Umbilical cord (tissue), 2 donors: Measurements from ENCODE around the gene GNB1L. TPM values are rescaled to one million over a fixed set of nuclear protein-coding genes. Genes with fewer than 3 reads are reported as not detected.
A peak's percentile ranks its signal among the peaks of the same experiment; 100 is the strongest.
"Not testable (repeated sequence)": the region's sequence is repeated elsewhere in the genome, so short reads cannot be mapped to it uniquely, and the experiment has no call there.

Experiments used
- DNase-seq: peaks from one replicate; pipeline ENCODE4 v3.0.0-alpha.2; 2015; ENCODE audit warnings: low spot score
- total RNA-seq: library from RNA; depleted of rRNA; stranded (reverse); fragments of >200 nt; gene quantifications from one replicate; pipeline ENCODE4 v1.2.3, GENCODE V29; 2014; ENCODE audit warnings: low replicate concordance; ENCODE audit not compliant: insufficient read depth

Gene GNB1L
- total RNA-seq, 1 donor from 2014 or later, result 19.7 TPM

DNA sequence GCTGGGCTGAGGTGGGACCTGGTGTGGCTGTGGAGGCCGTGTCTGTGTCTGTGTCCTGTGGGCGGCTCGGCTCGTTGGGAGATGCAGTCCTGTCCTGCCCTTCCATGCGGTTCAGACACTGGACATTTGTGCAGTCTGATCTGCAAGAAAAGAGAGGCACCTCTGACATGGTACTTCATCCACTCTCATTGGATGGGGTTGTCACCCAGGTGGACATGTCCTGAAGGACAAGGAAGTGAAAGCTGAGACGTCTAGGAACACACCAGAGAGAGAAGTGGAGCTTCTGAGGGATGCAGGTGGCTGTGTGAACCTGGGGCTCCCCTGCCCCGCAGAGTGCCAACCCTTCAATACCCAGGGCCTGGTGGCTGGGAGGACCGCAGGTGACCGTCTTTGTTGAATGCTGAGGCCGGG is 75.7 kb downstream of the GNB1L start:
- no peak for DNase-seq

DNA sequence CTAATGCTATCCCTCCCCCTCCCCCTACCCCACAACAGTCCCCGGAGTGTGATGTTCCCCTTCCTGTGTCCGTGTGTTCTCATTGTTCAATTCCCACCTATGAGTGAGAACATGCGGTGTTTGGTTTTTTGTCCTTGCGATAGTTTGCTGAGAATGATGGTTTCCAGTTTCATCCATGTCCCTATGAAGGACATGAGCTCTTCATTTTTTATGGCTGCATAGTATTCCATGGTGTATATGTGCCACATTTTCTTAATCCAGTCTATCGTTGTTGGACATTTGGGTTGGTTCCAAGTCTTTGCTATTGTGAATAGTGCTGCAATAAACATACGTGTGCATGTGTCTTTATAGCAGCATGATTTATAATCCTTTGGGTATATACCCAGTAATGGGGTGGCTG is 77.5 kb downstream of the GNB1L start:
- DNase-seq, result not testable (repeated sequence)

DNA sequence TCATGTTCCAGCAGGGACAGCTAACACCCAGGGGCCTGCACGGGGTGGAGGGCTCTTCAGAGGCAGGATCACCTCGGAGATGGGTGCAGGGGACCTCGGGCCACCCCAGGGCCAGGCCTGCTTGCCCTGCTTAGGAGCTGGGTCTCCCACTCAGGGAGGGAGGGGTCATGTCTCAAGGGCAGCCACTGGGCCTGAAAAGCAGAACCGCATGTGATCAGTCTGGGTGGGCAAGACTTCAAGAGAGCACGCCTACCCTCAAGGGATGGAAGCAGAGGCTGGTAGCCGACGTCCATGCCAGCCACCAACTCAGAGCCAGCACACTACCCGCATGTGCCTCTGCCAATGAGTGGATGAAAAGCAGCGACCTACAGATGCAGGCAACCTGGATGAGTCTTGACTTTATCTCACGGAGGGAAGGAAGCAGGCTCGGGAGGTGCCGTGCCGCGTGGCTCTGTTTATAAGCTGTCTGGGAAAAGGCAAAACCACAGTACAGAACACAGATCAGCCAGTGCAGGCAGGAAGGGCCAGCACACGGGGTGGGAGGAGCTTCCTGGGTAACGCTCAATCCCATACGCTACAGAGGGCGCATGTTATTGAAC is 78.1 kb downstream of the GNB1L start:
- peak; percentile 37 for DNase-seq

DNA sequence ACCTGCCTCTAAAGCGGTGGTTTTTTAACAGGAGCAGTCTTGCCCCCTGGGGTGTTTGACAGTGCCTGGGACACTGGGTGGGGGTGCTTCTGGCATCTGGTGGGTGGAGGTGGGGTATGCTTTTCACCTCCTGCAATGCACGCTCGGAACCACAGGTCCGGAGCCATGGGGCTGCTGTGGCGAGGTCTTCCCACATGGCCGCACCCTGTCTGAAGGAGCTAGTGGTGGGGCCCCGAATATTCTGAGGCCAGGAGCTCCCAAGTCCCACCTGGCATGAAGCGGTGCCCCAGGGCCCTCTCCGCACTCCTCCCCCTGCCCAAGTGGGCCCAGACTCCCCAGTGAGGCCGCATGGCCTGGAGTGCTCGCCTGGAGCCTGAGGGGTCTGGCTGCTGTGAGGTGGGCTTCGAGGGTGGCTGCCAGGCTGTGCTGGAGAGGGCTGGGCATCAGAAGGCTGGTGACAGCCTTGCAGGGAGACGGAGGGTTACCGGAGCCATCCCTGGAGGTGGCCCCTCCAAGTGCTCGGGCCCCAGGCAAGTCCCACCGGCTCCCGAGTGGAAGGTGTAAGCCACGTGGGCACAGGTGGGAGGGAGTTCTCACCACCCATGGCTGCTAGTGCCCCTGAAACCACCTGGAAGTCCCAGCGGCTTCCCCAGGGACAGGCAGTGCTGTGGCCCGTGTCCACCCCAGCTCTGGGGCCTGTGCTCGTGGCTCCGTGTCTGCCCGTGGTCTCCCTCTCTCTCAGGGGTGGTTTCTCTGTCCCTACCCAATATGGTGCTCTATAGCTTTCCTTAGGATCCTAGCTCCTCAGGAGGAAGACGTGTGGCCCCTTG is 79.0 kb downstream of the GNB1L start:
- DNase-seq, result no peak

DNA sequence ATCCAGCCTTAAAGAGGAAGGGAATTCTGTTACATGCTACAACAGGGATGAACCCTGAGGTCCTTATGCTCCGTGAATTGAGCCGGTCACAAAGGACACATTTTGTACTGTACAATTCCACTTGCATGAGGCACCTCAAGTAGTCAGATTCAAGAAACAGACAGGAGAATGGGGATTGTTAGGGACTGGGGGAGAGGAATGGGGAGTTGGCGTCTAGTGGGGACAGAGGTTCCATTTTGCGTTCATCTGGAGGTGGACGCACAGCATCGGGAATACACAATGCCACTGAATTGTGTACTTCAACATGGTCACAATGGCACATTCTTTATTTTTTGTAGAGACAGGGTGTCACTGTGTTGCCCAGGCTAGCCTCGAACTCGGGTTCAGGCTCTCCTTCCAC is 80.0 kb downstream of the GNB1L start:
- DNase-seq, result no peak

DNA sequence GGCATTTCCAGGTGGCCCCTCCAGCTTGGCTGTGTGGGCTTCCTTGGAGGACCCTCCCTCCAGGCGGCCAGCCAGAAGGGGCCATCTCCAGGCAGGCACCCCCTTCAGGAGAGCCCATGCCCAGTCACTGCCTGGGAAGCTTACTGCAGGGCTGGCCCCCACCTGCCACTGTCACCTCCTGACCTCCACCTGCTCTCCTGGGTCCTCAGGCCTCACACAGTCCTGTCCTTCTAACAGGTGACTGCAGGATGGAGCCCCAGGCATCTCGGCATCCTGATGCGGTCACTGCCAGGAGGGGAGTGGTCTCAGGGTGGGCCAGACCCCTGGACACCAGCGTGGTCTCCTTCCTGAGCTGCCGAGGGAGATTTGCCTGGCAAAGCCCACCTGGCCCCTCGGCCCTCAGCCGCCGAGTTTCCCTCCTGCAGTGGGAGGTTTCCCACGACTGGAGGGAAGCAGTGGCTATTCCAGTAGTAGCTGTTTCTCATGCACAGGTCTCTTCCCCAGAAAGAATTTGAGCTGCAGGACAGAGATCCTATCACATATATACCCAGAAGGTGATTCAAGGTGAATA is 81.1 kb downstream of the GNB1L start:
- DNase-seq, result no peak

DNA sequence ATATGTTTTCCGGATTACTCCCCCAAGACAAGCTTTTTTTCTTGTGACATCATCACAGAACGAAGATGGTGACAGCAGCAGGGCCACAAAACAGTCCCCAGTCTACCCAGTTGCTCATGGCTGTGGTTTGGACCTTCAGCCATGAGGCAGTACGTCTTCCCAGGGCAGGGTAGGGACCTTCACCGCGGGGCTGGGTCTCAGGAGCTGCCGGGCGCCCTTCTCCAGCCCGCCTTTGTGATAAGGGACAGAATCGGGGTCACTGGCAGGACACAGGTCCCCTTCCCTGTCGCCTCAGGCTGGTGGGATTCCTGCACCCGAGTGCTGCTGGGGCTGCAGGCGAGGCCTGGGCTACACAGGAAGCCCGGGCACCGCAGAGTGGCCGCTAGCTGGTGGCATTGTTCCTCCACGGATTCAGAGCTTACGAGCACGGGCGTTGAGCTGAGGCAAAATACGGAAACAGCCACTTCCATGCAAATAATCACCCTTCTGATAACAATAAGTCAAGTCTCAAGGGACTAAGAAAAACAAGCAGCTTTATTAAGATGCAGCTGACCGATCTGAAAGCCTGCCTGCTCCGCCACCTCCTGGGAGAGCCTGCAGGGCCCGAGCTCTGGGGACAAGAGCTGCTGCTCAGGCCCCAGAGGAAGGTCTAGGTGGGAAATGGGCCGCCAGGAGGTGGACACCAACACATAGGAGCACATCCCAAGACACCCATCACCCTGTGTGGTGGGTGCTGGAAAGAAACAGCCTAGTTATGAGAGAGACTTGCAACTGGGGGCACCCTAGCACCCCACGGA is 81.8 kb downstream of the GNB1L start:
- no peak for DNase-seq

DNA sequence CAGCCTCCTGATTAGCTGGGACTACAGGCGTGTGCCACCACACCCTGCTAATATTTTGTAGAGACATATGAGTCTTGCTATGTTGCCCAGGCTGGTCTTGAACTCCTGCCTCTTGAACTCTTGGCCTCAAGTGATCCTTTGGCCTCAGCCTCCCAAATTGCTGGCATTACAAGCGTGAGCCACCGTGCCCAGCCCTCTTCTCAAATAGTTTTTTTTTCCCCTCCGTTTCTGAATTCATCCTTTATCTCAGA is 82.3 kb downstream of the GNB1L start:
- no peak for DNase-seq

DNA sequence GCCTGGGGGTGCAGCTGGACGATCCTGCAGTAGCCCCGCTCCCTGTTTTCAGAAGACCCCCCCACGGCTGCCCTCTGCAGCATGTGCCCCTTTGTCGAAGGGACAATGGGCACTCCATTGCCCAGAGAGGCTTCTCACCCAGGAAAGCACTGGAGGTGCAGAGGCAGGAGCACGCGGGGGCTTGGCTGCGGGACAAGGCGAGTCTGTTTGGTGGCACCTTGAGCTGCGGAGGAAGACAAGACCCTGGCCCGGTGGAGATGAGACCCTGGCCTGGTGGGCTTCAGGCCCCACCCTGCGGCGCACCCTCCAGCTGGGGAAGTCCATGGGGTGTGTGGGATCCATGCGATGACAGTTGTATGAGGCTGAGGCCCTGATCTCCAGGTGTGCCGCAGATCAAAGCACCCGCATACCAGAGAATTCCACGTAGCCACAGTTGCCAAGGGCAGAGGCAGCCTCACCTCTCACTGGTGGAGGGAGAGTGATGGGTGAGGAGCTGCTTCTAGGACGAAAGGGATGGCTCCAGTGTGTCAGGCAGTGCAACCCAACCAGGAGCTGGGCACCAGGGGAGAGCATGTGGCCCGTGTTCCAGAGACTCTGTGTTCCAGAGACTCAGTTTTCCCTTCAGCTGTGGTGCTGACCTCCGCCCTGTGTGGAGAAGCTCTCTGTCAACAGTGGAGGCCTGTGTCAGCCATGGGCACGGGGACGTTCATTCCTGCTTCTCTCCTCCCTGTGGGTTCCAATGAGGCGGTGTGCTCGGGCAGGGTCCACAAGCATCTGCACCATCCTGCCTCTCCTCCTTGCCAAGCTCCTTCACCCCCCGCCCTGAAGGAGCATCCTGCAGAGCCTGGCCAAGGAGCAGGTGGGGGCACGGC is 84.1 kb downstream of the GNB1L start:
- no peak for DNase-seq

DNA sequence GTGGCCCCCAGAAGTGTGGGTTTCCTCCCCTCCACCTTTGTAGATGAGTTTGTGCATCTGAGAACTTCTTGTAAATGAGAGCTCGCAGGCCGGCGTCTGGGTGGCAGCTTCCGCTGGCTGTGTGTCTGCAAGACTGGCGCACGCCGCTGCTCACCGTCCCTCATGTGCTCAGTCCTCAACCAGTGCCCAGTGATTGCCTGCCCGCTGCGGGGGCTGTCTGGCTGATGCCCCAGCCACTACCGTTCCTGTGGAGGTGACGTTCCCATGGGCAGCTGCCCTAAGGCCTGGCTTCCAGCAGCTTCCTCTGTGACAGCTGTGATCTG is 85.3 kb downstream of the GNB1L start:
- DNase-seq, result no peak

DNA sequence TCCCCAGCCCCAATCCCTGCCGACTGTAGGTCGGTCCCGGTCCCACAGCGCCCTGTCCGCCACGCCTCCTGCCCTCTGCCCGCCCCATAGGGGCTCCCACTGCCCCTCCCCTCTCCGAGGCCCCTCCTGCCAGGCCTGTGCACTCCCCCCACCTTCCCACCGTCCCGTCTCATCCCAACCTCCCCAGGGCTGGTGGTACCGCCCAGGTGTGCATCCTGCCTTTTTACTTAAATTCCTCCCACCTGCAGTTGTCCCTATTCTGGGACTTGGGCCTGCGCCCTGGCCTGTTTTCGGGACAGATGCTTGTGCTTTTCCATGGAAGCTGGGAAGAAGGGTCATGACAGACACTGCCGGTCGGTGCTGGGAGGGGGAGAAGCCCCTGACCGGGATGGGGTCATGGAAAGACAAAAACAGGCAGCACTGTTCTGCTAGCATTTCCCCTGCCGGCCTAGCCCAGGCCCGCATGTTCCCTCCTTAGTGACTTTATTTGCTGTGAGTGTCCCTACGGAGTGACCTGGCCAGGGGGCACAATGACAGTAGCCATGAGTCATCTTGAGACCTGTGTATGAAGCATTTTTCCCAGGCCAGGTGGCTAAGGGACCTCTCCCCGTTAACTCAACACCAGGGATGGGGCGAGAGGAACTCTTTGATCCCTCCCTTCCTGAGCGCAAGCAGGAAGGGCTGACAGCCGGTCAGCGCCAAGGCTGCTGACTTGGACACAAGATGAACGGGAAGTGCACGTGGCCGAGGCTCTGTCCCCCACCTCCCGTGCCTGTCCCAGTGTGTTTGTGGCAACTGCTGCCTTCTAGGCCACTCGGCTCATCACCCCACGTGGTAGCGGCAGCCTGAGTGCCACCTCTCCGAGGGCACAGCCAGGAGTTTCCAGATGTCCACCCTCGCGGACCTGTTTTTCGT is 87.0 kb downstream of the GNB1L start:
- DNase-seq, result no peak

DNA sequence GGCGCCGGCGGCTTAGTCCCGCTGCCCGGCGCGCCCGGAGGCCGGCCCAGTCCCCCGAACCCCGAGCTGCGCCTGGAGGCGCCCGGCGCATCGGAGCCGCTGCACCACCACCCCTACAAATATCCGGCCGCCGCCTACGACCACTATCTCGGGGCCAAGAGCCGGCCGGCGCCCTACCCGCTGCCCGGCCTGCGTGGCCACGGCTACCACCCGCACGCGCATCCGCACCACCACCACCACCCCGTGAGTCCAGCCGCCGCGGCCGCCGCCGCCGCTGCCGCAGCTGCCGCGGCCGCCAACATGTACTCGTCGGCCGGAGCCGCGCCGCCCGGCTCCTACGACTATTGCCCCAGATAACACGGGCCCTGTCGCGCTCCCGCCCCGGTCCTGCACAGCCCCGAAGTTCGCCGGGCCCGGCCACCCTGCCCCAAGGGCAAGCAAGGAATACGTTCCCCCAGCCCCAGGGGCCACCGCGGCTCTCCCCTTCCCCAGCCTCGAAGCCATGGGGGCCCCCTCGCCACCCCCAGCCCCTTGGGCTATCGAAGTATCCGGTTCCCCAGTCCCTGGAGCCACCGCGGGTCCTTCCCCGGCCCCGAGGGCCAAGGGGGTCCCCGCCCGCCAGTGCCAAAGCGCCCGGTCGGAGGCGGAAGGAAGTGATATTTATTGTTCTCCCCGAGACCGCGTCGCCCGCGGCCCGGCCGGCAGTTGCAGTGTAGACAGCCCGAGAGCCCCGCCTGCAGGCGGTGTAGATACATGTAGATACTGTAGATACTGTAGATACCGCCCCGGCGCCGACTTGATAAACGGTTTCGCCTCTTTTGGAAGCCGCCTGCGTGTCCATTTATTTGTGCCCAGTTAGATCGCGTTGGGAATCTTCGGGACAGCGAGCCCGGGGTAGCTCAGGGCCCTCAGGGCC is 87.9 kb downstream of the GNB1L start:
- no peak for DNase-seq

DNA sequence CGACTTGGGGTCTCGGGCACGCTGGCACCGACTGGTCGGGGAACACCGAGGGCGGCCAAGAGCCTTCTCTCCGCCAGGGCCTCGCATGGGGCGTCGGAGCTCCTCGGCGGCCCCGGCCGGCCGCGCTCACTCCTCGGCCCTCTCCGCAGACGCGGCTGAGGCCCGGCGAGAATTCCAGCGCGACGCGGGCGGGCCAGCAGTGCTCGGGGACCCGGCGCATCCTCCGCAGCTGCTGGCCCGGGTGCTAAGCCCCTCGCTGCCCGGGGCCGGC is 88.5 kb downstream of the GNB1L start:
- DNase-seq, result no peak

DNA sequence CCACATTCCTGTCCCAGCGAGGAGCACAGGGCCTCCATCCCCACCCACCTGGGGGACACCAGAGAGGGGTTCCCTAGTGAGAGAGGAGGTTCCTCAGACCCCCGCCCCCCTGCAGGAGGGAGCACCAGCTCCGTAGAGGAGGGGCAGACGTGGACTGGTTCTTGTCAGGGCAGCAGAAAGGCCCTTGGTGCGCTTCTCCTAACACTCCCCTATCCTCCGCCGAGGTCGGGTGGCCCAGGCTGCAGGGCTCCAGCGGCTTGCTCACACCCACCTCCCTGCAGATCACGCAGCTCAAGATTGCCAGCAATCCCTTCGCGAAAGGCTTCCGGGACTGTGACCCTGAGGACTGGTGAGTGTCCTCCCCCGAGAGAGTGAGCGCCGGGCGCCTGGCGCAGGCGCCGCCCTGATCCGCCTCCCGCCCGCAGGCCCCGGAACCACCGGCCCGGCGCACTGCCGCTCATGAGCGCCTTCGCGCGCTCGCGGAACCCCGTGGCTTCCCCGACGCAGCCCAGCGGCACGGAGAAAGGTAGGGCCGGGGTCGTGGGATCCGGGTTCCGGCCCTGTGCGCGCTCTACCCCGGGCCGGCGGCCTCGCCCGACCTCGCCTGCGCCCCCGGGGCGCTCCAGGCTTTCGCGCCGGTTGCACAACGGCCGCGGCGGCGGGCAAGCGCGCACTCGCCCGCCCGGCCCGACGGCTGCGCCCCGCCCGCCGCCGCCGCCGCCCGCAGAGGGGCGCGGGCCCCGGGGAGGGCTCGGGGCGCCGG is 89.0 kb downstream of the GNB1L start:
- no peak for DNase-seq

DNA sequence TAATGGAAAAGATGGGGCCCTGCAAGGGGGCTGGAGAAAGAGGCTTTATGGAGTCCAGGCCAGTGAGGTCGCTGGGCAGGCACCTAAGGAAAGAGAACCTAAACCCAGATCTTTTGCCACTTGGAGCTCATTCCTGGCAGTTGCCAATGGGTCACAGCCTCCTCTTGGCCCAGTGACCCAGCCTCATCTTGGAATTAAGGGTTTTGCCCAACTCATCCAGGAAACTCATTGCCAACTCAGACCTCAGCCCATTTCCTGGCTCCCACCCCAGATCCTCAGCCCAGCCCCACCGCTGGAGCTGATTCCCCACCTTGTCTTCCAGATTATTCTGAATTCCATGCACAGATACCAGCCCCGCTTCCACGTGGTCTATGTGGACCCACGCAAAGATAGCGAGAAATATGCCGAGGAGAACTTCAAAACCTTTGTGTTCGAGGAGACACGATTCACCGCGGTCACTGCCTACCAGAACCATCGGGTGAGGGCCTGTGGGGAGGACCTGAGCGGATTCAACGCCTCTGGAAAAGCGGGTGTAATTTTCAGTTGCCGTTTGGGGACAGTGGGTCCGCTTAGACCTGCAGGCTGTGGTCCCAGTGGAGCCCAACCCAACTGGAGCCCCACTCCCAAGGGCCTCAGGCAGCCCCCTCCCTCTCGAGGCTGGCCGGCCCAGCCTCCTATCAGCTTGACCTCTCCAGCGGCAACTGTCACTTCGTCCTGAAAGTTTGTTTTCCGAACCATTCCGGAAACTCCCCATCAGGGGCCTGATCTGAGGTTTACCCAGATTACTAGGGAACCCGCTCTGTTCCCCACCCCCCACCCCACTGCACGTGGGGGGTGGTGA is 89.8 kb downstream of the GNB1L start:
- DNase-seq, result no peak

DNA sequence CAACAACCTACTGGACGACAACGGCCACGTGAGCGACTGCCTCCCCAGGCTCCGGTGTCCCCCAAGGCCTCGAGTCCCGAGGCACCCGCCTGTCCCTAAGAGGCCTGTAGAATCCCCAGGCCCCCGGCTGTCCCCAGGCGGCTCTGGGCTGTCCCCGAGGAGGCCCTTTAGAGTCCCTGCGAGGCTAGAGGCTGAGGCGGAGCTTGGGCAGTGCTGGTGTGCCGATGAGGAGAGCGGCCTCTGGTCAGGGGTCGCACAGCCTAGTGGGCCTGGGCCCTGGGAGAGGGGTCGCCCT is 90.4 kb downstream of the GNB1L start:
- no peak for DNase-seq

DNA sequence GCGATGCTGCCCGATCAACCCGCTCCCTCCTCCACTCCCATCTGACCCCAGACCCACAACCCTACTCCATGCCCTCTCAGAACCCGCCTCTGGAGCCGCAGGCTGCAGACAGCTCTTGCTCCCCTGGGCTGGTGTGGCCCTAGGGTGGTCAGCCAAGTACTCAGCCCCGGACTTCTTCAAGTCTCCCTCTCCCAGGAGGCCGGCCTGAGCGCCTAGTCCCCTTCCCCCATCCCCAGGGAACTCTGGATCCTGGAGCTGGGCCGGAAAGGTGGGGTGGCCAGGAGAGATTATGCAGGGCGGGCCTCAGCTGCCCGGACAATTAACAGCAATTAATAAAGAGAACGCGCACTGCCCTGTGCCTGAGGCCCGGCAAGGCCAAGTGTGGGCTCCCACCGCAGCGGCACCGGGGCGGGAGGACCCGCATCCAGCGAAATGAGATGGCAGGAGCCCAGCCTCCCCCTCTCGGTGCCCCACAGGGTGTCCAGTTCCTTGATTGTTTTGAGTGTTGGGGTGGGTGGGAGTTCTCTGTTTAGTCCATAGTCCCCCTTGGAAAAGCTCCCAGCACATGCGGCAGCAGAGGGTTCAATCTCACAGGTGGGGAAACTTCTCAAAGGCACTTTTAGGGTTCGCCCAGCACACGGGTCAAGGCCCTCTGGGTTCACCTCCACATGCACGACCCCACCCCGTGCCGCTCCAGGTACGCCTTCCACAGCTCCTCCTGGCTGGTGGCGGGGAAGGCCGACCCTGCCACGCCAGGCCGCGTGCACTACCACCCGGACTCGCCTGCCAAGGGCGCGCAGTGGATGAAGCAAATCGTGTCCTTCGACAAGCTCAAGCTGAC is 91.0 kb downstream of the GNB1L start:
- DNase-seq, result no peak
